Left lung (tissue), 10 donors: ENCODE results near the gene DENND1B. TPM values are rescaled to one million over a fixed set of nuclear protein-coding genes. Genes with fewer than 3 reads are reported as not detected.
A peak's percentile ranks its signal among the peaks of the same experiment; 100 is the strongest.

Source experiments
- ATAC-seq: fragments of 200-7000 bp; cut with Tn5 transposase; one replicate; pipeline ENCODE4 v1.9.1; 2020; ENCODE audit warnings: moderate library complexity
- DNase-seq, 4 donors: peaks; one replicate each; pipeline ENCODE4 v3.0.0-alpha.2; 2013 to 2020
- H3K27ac ChIP-seq, 2 donors: fragments of 200-600 bp; sonication (generic) in 1 of 2; one replicate each; pipeline versions ENCODE4 v1.5.0 to v1.8.0; 2020 to 2021
- H3K27me3 ChIP-seq, 2 donors: fragments of 200-600 bp; sonication (generic) in 1 of 2; one replicate each; pipeline versions ENCODE4 v1.5.0 to v1.8.0; 2020 to 2021
- H3K36me3 ChIP-seq, 2 donors: fragments of 200-600 bp; sonication (generic) in 1 of 2; one replicate each; pipeline versions ENCODE4 v1.5.0 to v1.8.0; 2020 to 2021
- H3K4me1 ChIP-seq, 2 donors: fragments of 200-600 bp; one replicate each; pipeline ENCODE4 v1.8.0; 2021
- H3K4me3 ChIP-seq, 2 donors: fragments of 200-600 bp; sonication (generic) in 1 of 2; one replicate each; pipeline versions ENCODE4 v1.5.0 to v1.8.0; 2020 to 2021; ENCODE audit warnings: mild to moderate bottlenecking in 1 of 2
- H3K9me3 ChIP-seq, 2 donors: fragments of 200-600 bp; sonication (generic) in 1 of 2; one replicate each; pipeline versions ENCODE4 v1.5.0 to v1.8.0; 2020 to 2021
- CTCF ChIP-seq, 2 donors: fragments of 200-600 bp; sonication (generic) in 1 of 2; IDR thresholded peaks; one replicate each; pipeline versions ENCODE4 v1.5.0 to v1.8.0; 2021; ENCODE audit warnings: antibody characterized with exemption in 2 of 2
- intact Hi-C, 2 donors: fragments of 100-400 bp; cut with DNase I; formaldehyde crosslinking; loops; one replicate each; pipeline versions ENCODE4 v1.11.2 to v1.14.2; 2022
- polyA plus RNA-seq, 6 donors: library from polyadenylated mRNA; unstranded; fragments of 120-200 nt; gene quantifications; one replicate each; pipeline ENCODE4 v1.2.1, GENCODE V29; 2013; ENCODE audit not compliant: insufficient read length in 6 of 6
- total RNA-seq, 2 donors: library from RNA; stranded (reverse); fragmentation: NEBNext Ultra II Directional; extraction: Animal tissue kit (Norgen Biotek cat#: 25700); gene quantifications; one replicate each; pipeline ENCODE4 v1.2.1, GENCODE V29; 2021
- donor health status: DM: no; HTN: yes; CAD: no.
- donor health status: DM: no; HTN: no; CAD: no.

Gene DENND1B
- total and polyA plus RNA-seq, 8 donors = 12.5 to 17.2 (median 13.4) TPM

- intact Hi-C loops = no loop called here
- H3K36me3 ChIP-seq = no peaks in the 10 kb centered on the region
- no peak for ATAC-seq
These were observed 26.4 kb upstream of the DENND1B start for GRCh38 chr1:197801684-197802083.

GRCh38 chr1:197801111-197801482, 25.8 kb upstream of the DENND1B start:
- H3K27ac ChIP-seq = no peak overlapping the region
- H3K4me1 ChIP-seq = no peaks in the 10 kb centered on the region
- ATAC-seq = no peak
- DNase-seq = no peak
- peaks cover 0 to 35% of the 10 kb centered on the region in 2 donors for H3K9me3 ChIP-seq
- no peaks in the 10 kb centered on the region for H3K27me3 ChIP-seq
- no peaks in the 10 kb centered on the region for H3K36me3 ChIP-seq
- no peak for TF ChIP-seq CTCF (IDR thresholded peaks at IDR 0.05)
- intact Hi-C loops = no loop called here
- H3K4me3 ChIP-seq = no peak overlapping the region

More at GRCh38 chr1:197801684-197802083, 26.4 kb upstream of the DENND1B start:
- Histone ChIP-seq H3K4me3 (no peak overlapping the region), H3K27me3 (no peaks in the 10 kb centered on the region), H3K27ac (no peak overlapping the region), H3K4me1 (no peaks in the 10 kb centered on the region), H3K9me3 (peaks cover 0 to 29% of the 10 kb centered on the region in 2 donors)
- DNase-seq = no peak
- TF ChIP-seq CTCF (IDR thresholded peaks at IDR 0.05) = no peak

- no peaks in the 10 kb centered on the region for H3K36me3 ChIP-seq
- H3K27ac ChIP-seq = no peak overlapping the region
- peaks cover 0 to 40% of the 10 kb centered on the region in 2 donors for H3K9me3 ChIP-seq
- DNase-seq (no peak), ATAC-seq (no peak)
- intact Hi-C loops = no loop called here
- H3K27me3 ChIP-seq = no peaks in the 10 kb centered on the region
- H3K4me1 ChIP-seq = no peaks in the 10 kb centered on the region
- H3K4me3 ChIP-seq = no peak overlapping the region
- no peak for TF ChIP-seq CTCF (IDR thresholded peaks at IDR 0.05)
These were observed 25.3 kb upstream of the DENND1B start for GRCh38 chr1:197800379-197801110.

- H3K36me3 ChIP-seq = no peaks in the 10 kb centered on the region
- peaks cover 0 to 42% of the 10 kb centered on the region in 2 donors for H3K9me3 ChIP-seq
- DNase-seq (peak in 1 of 4 donors; percentile 45), ATAC-seq (peak; percentile 93)
- H3K27me3 ChIP-seq = no peaks in the 10 kb centered on the region
- H3K4me3 ChIP-seq = no peak overlapping the region
- H3K4me1 ChIP-seq = no peaks in the 10 kb centered on the region
- TF ChIP-seq CTCF (IDR thresholded peaks at IDR 0.05) = no peak
- H3K27ac ChIP-seq = no peak overlapping the region
- intact Hi-C loops = no loop called here
These were observed 24.0 kb upstream of the DENND1B start for GRCh38 chr1:197799271-197799670.

GRCh38 chr1:197798492-197798891, 23.2 kb upstream of the DENND1B start:
- TF ChIP-seq CTCF (IDR thresholded peaks at IDR 0.05) = no peak
- ATAC-seq (peak; percentile 79), DNase-seq (no peak)
- intact Hi-C loops = no loop called here
- Histone ChIP-seq H3K27ac (no peak overlapping the region), H3K4me3 (no peak overlapping the region), H3K9me3 (peaks cover 0 to 42% of the 10 kb centered on the region in 2 donors), H3K4me1 (no peaks in the 10 kb centered on the region), H3K36me3 (no peaks in the 10 kb centered on the region), H3K27me3 (no peaks in the 10 kb centered on the region)
